OCI-LY1 (cell line): ENCODE results near the gene METAP1.

Experiments used
- CTCF ChIP-seq: fragments of 200-600 bp; sonication (generic), shearing (Covaris generic); IDR thresholded peaks from 2 replicates; pipeline ENCODE4 v1.5.1; 2017; ENCODE audit warnings: mild to moderate bottlenecking, antibody characterized with exemption, low read length, moderate library complexity, mixed read lengths
- EZH2 ChIP-seq: fragments of 200-600 bp; sonication (generic), shearing (Covaris generic); IDR thresholded peaks from 2 replicates; pipeline ENCODE4 v1.8.0; 2017; ENCODE audit warnings: borderline replicate concordance, mixed run types, mild to moderate bottlenecking, antibody characterized with exemption, low read length, moderate library complexity, mixed read lengths

GRCh38 chr4:98996765-98997068 is 1.2 kb downstream of the METAP1 start:
- TF ChIP-seq CTCF (no peak), EZH2 (no peak)
